SK-N-SH (cell line): ENCODE measurements around the gene NMNAT2.

Experiments used
- CHD2 ChIP-seq: fragments of 150-350 bp; IDR thresholded peaks from 2 replicates; pipeline ENCODE4 v1.6.1; 2018; ENCODE audit warnings: low read length; ENCODE audit not compliant: partially characterized antibody
- CTCF ChIP-seq: fragments of 200-600 bp; sonication (generic); IDR thresholded peaks from 2 replicates; pipeline ENCODE4 v1.6.1; 2017; ENCODE audit warnings: antibody characterized with exemption, mild to moderate bottlenecking, moderate library complexity
- EP300 ChIP-seq, 2 experiments: IDR thresholded peaks; 2 replicates each; pipeline versions ENCODE4 v1.4.0 to v1.6.1; 2012; ENCODE audit warnings: borderline replicate concordance in 1 of 2, low read depth in 1 of 2, low read length in 1 of 2
- EZH2phosphoT487 ChIP-seq: fragments of 200-600 bp; sonication (generic); IDR thresholded peaks from 2 replicates; pipeline ENCODE4 v1.6.1; 2017; ENCODE audit warnings: low read depth, mixed run types, mild to moderate bottlenecking, antibody characterized with exemption, moderate library complexity, borderline replicate concordance
- IRF3 ChIP-seq: fragments of 150-350 bp; IDR thresholded peaks from 2 replicates; pipeline ENCODE4 v1.6.1; 2016; ENCODE audit warnings: mild to moderate bottlenecking, low read depth, low read length
- PBX3 ChIP-seq: IDR thresholded peaks from 2 replicates; pipeline ENCODE4; 2012
- POLR2AphosphoS5 ChIP-seq: IDR thresholded peaks from 2 replicates; pipeline ENCODE4 v1.6.1; 2012; ENCODE audit warnings: low read depth, low read length
- RAD21 ChIP-seq: IDR thresholded peaks from 2 replicates; pipeline ENCODE4 v1.6.1; 2012; ENCODE audit warnings: mild to moderate bottlenecking, low read length
- RFX5 ChIP-seq: IDR thresholded peaks from 2 replicates; pipeline ENCODE4 v1.6.1; 2012; ENCODE audit warnings: mild to moderate bottlenecking, improper control_type of control experiment, low read length
- SIN3A ChIP-seq: IDR thresholded peaks from 2 replicates; pipeline ENCODE4 v1.6.1; 2012; ENCODE audit warnings: low read depth, mild to moderate bottlenecking, low read length, moderate library complexity, borderline replicate concordance
- SMC3 ChIP-seq: IDR thresholded peaks from 2 replicates; pipeline ENCODE4 v1.6.1; 2012; ENCODE audit warnings: low read depth, low read length, improper control_type of control experiment
- TAF1 ChIP-seq: IDR thresholded peaks from 2 replicates; pipeline ENCODE4 v1.6.1; 2012; ENCODE audit warnings: low read depth, mild to moderate bottlenecking, low read length, moderate library complexity, borderline replicate concordance
- TEAD4 ChIP-seq: IDR thresholded peaks from 2 replicates; pipeline ENCODE4 v1.4.0; 2012; ENCODE audit warnings: mild to moderate bottlenecking, borderline replicate concordance; ENCODE audit not compliant: insufficient read depth

GRCh38 chr1:183281039-183281438 is 137.1 kb downstream of the NMNAT2 start:
- TF ChIP-seq CTCF (no peak), POLR2AphosphoS5 (no peak), RAD21 (no peak), TAF1 (no peak), TEAD4 (no peak), IRF3 (no peak), EZH2phosphoT487 (no peak), EP300 (IDR thresholded peaks at IDR 0.05; ENCODE audit: borderline replicate concordance in 1 of 2, low read depth in 1 of 2, low read length in 1 of 2) (no peak), CHD2 (no peak), RFX5 (no peak), SMC3 (no peak), PBX3 (no peak), SIN3A (no peak)
